ENCODE measurements around the gene NUP214.

The NUP214 gene

GRCh38 chr9:131122158-131122557 lies 3.2 kb upstream of the NUP214 start:
- no peak for DNase-seq
- Histone ChIP-seq H3K27me3 (no peaks in the 10 kb centered on the region), H3K27ac (no peak overlapping the region), H3K4me1 (peaks cover 0 to 21% (median 16%) of the 10 kb centered on the region in 4 donors), H3K4me3 (no peak overlapping the region), H3K36me3 (peaks cover 5 to 46% (median 20%) of the 10 kb centered on the region in 3 donors), H3K9me3 (no peaks in the 10 kb centered on the region)
- TF ChIP-seq, protein P1, sequence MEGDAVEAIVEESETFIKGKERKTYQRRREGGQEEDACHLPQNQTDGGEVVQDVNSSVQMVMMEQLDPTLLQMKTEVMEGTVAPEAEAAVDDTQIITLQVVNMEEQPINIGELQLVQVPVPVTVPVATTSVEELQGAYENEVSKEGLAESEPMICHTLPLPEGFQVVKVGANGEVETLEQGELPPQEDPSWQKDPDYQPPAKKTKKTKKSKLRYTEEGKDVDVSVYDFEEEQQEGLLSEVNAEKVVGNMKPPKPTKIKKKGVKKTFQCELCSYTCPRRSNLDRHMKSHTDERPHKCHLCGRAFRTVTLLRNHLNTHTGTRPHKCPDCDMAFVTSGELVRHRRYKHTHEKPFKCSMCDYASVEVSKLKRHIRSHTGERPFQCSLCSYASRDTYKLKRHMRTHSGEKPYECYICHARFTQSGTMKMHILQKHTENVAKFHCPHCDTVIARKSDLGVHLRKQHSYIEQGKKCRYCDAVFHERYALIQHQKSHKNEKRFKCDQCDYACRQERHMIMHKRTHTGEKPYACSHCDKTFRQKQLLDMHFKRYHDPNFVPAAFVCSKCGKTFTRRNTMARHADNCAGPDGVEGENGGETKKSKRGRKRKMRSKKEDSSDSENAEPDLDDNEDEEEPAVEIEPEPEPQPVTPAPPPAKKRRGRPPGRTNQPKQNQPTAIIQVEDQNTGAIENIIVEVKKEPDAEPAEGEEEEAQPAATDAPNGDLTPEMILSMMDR (IDR thresholded peaks at IDR 0.05): no peak
- intact Hi-C loops (cut with DNase I; ENCODE audit: low total_unique reads): no loop called here

DNA sequence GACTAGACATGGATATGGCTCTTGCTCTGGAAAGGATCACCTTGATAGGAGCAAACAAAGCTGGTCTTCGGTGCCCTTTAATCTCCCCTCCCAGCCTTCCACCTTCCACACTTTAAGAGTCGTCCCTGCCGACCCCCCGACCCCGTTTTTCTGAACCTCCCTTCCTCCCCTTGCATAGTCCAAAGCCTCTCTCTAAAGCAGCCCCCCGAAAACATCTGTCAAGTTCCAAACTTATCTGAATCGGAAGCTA lies 423 bp upstream of the NUP214 start:
- Histone ChIP-seq H3K4me3 (peak overlapping the region; percentile 64 to 79), H3K27ac (peak overlapping the region; percentile 81 to 88), H3K4me1 (peaks cover 0 to 22% (median 16%) of the 10 kb centered on the region in 4 donors), H3K9me3 (no peaks in the 10 kb centered on the region), H3K36me3 (peaks cover 25 to 51% (median 38%) of the 10 kb centered on the region in 3 donors), H3K27me3 (no peaks in the 10 kb centered on the region)
- TF ChIP-seq, protein P1 (IDR thresholded peaks at IDR 0.05): no peak
- intact Hi-C loops (cut with DNase I; ENCODE audit: low total_unique reads): no loop called here
- DNase-seq: no peak

DNA sequence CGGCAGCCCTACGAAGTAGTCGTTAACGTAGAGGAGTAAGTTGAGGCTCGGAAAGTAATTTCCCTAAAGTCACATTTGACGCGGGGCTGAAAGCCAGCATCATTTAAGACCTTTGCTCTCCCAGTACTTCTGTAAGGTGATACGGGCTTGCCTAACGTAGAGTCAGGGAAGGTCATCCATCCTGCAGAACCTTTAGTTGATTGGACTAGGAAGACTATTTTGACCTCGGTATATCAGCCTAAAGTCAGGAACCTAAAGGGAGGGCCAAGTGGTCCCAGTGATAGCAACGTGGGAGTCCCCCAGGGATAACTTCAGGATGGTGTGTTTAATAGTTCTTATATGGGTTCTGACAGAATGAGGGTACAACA lies 657 bp downstream of the NUP214 start:
- Histone ChIP-seq H3K4me3 (peak overlapping the region; percentile 64 to 79), H3K4me1 (peaks cover 0 to 22% (median 16%) of the 10 kb centered on the region in 4 donors), H3K27me3 (no peaks in the 10 kb centered on the region), H3K27ac (peak overlapping the region; percentile 81 to 88), H3K9me3 (no peaks in the 10 kb centered on the region), H3K36me3 (peaks cover 36 to 50% (median 40%) of the 10 kb centered on the region in 3 donors)
- TF ChIP-seq, protein P1 (IDR thresholded peaks at IDR 0.05): no peak
- intact Hi-C loops (cut with DNase I; ENCODE audit: low total_unique reads): no loop called here
- DNase-seq: no peak

GRCh38 chr9:131129183-131129582 lies 3.8 kb downstream of the NUP214 start:
- peaks cover 65 to 70% (median 68%) of the 10 kb centered on the region in 3 donors for H3K36me3 ChIP-seq
- intact Hi-C loops (cut with DNase I; ENCODE audit: low total_unique reads): no loop called here
- peaks cover 0 to 22% (median 16%) of the 10 kb centered on the region in 4 donors for H3K4me1 ChIP-seq
- H3K9me3 ChIP-seq: no peaks in the 10 kb centered on the region
- no peak overlapping the region for H3K27ac ChIP-seq
- no peaks in the 10 kb centered on the region for H3K27me3 ChIP-seq
- no peak overlapping the region for H3K4me3 ChIP-seq
- TF ChIP-seq, protein P1 (IDR thresholded peaks at IDR 0.05): no peak
- no peak for DNase-seq

DNA sequence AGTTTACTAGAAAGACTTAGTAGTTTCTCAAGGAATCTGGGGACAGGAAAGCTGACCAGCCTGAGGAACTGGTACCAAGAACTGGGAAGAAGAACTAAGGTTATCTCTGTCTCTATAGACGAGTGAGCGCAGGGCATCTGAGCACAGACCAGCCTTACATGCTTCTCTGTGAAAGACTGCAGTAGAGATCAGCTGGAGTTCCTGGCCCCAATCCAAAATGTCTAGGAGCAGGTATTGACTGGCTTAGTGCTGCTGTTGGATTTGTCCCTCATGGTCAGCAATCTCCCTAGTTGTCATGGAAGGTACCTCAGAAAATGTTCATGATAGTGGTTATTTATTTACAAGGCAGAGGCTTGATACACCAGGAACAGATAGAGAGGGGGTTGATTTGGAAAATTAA lies 13.3 kb downstream of the NUP214 start:
- no peak for DNase-seq
- Histone ChIP-seq H3K36me3 (peaks cover 85 to 94% (median 88%) of the 10 kb centered on the region in 3 donors), H3K4me3 (no peak overlapping the region), H3K27ac (no peak overlapping the region), H3K9me3 (no peaks in the 10 kb centered on the region), H3K4me1 (no peaks in the 10 kb centered on the region), H3K27me3 (no peaks in the 10 kb centered on the region)
- intact Hi-C loops (cut with DNase I; ENCODE audit: low total_unique reads): no loop called here
- TF ChIP-seq, protein P1 (IDR thresholded peaks at IDR 0.05): no peak

- TF ChIP-seq, protein P1 (IDR thresholded peaks at IDR 0.05): no peak
- Histone ChIP-seq H3K4me3 (no peak overlapping the region), H3K4me1 (no peaks in the 10 kb centered on the region), H3K27me3 (no peaks in the 10 kb centered on the region), H3K36me3 (peaks cover 82 to 94% (median 87%) of the 10 kb centered on the region in 3 donors), H3K9me3 (no peaks in the 10 kb centered on the region), H3K27ac (no peak overlapping the region)
- intact Hi-C loops (cut with DNase I; ENCODE audit: low total_unique reads): no loop called here
- DNase-seq: no peak
Measured at GRCh38 chr9:131140112-131140511, 14.7 kb downstream of the NUP214 start.
